ENCODE data around the gene SORL1.
"Not testable (repeated sequence)": the region's sequence is repeated elsewhere in the genome, so short reads cannot be mapped to it uniquely, and the experiment has no call there.

Gene SORL1

DNA sequence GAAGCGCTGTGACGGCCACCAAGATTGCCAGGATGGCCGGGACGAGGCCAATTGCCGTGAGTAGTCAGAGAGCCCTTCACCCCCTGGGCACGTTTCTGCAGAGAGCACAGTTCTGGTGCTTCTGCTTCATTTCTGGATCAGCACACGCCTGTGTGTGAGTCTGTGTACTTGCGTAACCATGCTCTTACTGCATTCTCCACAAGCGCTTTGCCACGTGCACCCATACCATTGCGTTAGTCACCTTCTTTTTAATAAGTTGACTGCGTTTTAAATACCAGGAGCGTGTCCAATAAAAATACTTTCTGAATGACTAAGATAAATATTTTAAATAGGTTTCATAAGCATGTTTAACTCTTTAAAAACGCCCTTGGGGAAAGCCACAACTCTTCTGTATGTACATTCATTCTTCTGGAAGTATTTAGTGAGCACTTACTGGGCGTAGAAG is 143.6 kb downstream of the SORL1 start:
- DNase-seq, result no peak

DNA sequence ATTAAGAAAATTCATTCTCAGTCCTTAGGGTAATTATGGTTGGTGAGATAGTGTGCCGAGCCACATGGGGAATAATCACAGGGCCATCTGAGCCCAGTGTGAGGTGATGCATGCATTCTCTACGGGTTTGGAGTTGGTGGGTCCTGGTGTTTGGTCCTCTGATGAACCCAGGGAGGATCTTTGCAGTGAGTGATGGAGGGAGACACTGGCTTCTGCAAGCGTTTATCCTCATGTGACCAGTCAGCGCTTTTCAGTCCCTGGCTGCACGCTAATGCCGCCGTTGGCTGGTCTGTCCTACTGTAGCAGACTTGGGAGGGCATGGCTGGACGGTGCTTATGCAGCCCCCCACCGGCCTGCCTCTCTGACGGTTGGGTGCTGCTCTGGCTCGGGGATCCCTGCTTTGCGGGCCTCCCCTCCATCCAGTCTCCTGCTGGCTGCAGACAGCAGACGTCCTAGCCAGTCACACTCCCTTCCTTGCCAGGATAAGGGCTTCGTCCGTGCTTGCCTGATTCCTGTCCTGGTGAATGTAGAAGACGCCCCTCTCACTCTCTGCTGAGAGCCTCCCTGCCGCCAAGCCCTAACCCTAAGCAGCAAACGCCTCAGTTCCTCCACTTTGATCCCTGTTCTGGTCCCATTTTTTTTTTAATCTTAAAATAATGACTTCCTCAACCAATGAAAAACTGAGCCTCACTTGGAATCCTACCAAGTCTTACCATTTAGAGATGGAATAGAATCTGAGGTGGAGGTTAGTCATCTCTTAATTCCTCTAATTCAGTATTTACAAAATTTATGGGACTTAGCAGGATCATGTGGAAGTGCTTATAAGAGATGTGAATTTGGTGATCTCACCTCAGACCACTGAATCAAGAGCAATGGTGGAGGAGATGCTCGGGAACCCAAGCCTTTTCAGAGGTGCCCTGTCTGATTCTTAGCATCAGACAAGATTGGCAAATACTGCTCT is 144.4 kb downstream of the SORL1 start:
- no peak for DNase-seq

DNA sequence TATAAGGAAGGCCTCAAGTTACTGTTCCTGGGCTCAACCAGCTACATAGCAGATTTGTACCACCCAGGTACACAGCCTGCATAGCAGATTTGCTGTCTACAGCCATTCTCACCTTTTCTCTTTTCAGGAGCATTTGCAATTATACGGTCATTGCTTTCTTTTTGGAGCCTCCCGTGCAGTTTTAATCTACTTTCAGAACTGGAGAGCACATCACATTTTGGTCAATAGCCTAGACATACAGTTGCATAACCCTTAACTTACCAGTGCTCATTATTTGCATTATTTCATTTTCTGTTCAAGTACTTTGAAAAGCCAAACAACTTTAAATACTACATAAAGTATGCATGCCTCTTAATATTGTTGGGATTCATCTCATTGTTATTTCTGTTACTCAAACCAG is 151.2 kb downstream of the SORL1 start:
- no peak for DNase-seq

DNA sequence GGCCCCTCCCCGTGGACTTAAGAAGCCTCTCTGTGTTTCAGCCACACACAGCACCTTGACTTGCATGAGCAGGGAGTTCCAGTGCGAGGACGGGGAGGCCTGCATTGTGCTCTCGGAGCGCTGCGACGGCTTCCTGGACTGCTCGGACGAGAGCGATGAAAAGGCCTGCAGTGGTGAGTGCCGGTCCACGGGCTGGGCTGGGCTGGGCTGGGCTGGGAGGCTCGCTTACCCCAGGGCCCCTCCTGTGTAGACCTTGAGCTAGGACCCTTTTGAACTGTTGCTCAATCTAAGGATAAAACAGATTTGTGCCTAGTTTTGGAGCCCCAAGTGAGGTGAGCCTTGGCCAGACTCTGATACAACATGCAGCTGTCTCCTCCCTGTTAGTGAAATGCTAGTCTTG is 152.0 kb downstream of the SORL1 start:
- DNase-seq, result no peak

DNA sequence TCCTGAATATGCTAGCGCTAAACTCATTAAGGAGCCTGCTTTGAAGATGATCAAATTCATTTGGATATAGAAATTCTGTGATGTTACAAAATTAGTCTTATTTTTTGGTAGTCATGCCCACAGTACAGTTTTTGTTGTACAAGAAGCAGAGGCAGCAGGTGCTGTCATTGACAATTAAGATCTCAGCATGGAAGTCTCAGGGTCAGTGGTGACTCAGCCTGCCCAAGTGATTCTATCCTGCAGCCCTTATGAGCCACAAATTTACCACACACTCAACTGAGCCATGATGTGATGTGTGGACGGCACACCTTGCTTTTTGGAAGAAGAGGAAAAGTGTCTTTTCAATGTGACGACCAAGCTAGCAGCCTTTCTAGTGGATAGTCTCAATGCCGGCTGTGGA is 154.2 kb downstream of the SORL1 start:
- peak; percentile 50 for DNase-seq

DNA sequence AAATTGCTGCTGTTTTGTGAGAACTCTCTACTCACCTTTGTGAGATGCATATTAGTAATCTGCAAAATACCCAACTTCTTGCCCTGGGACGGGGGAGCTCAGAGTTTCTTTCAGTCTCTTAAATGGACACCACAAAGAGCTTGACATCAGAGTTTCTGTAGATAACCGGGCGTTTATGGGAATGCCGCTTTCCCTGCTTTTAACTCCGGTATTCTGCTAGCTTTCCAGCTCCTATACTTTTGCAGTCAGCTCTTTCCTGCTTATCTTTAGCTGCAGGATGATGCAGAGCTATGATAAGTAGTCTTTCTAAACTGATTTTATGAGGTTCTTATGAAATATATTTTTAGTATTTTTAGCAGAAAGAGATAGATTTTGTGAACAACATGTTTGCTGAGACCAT is 155.2 kb downstream of the SORL1 start:
- DNase-seq, result no peak

DNA sequence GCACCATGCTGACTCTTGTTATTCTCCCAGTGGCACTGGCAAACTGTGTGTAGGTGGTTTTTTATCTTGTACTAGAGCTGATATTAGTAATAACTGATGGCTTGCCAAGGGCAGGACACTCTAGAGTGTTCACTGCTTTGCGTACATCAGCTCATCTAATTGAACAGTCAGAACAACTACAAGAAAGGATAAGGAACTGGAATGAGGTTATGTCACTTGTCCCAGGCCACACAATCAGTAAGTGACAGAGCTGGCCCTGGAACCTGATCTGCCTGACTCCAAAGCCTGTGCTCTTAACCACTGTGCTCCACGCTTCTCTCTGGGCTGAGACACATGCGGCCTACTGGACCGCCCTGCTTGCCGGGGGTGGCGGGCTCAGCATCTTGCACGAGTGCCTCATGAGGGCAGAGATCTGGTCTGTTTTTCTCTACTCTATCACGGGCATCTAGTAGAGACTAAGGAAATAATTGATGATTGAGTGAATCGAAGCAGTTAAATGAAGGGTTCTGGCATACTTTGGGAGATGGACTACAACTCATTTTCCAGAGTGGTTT is 156.5 kb downstream of the SORL1 start:
- DNase-seq, result no peak

DNA sequence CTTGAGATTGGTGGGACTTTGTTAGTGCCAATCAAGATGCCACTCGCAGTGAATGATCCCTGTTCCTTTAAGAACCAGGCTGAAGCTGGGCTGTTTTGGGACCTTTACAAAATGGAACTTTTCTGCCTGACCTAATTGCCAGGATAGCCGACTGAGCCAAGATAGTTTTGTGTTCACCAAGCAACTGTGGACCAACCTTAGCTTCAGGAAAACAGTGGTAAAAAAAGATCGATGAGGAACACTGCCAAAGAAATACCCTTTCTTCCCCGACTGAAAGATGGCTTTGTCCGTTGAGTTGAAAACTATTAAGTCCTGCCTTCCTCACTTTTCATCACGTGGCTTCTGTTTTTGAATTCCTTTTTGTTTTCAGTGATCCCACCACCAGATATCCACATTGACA is 158.6 kb downstream of the SORL1 start:
- DNase-seq, result no peak

DNA sequence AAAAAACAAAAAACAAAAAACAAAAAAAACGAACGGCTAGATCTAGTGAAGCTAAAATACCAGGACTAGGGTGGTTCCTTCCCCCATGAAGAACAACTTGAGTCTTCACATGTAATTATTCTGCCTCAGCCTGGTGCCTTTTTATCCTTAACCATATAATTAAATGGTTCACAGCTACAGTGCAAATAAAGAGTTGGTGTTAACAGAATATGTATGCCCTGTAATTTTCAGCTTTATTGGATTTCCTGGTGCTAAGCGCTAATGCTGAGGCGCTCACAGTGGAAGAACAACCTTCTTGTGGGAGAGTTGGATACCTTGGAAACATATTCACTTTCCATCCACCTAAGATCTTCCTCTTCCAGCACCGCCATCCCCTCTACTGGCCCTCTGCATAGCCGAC is 159.1 kb downstream of the SORL1 start:
- DNase-seq, result peak; percentile 92

DNA sequence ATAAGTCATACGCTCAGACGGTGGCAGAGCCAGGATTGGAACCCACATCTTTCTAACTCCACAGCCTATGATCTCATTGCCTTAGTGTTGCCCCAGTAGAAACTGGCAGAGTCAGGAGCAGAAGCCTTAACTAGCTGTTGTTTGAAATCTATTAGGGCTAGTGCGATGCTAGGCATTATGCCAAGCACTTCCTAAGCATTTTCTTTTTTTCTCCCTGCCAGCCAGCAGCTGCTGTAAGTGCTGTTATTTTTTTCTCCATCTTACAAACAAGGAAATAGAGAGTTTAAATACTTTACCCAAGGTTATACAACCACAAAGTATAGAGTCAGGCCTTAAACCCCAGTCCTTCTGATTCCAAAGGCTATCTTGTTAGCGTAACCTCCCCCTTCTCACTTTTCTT is 161.6 kb downstream of the SORL1 start:
- peak; percentile 65 for DNase-seq

DNA sequence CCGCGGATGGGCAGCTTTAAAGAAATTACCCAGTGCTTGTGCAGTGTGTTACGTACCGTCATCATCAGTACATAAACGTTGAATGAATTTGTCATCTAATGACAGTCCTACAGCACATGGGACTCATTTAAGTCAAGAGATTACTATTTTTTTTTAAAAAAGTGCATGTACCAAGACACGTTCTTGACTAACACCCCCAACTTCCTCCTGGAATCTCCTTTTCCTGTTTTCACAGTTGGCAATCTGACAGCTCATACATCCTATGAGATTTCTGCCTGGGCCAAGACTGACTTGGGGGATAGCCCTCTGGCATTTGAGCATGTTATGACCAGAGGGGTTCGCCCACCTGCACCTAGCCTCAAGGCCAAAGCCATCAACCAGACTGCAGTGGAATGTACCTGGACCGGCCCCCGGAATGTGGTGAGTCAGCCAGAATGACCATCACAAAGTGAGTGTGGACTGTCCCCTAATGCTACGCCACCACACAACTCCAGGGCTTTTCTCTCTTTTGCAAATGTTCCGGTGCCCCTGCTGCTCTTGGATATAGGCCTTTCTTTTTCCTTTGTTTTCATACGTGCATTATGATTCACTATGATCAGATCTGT is 162.6 kb downstream of the SORL1 start:
- no peak for DNase-seq

DNA sequence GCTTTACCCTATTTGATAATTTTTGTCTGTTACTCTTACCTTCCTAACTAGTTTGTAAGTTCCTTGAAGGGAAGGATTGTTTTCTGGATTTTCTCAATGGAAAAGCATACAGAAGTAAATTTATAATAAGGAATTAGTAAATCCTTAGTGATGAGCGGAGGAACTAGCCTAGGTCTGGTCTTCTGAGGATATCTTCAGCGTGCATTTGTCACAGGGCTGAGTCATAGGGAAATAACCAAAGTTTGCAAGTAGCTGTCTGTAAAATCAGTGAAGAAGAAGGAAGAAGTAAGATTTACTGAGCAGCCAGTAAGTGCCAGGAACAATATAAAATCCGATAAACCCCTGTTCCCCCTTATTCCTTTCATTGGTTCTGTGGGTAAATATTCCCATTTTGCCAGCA is 163.4 kb downstream of the SORL1 start:
- no peak for DNase-seq

DNA sequence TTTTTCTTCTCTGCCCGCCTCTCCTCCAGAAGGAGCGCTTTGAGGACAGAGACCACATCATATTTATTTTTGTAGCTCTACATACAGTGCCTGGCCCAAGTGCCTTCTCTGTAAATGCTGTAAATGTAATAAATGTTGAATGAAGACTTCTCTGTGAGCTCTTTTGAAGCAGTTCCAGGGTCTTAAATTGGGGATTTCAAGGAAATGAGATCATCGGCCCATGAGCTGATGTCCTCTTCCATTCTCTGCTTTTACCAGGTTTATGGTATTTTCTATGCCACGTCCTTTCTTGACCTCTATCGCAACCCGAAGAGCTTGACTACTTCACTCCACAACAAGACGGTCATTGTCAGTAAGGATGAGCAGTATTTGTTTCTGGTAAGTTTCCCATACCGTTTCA is 166.4 kb downstream of the SORL1 start:
- no peak for DNase-seq

DNA sequence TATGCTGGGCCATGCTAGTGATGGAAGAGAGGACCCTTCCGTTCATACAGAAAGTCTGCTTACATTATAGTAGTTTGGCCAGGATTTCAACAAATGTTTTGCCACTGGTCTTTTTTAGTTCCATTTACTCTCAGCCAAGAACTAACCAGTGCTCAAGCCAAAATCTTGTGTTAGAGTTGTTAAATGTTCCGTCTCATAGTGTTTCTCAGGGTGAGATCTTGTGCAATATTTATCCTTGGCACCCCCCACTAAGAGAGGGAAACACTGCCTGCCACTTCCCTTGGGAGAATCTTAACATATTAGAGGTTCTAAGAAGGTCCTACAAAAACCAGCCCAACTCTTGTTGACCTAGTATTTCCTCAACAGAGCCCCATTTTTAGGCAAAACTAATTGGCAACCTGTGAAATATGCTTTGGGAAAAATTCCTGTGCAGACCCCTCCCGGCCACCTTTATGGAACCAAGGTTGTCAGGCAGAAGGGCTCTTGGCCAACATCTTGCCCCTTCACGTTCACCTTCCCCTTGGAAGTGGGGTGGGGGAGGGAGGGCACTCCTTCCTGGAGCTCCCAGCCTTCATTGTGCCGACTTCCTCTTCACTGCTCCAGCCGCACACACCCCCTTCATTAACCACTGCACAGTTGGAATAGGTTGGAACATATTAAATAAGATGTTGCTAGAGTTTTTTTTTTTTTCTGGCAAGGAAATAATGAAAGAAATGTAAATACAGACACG is 173.8 kb downstream of the SORL1 start:
- no peak for DNase-seq

DNA sequence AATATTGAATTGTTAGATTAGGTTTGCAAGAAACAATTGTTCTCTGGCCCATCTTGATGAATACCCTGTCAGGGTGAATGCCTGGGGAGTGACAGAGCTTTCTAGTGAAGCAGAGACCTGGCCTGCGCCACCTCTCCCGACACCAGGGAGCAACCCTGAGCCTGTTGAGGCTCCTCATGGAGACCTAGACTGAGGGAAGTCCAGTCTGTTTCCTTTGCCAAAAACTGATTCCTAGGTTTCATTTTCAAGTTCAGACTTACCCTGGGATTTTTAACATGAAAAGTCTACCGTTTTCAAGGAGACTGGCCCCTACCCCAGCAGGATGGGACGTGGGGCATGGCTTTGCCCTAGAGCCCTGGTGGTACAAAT is 174.4 kb downstream of the SORL1 start:
- no peak for DNase-seq

DNA sequence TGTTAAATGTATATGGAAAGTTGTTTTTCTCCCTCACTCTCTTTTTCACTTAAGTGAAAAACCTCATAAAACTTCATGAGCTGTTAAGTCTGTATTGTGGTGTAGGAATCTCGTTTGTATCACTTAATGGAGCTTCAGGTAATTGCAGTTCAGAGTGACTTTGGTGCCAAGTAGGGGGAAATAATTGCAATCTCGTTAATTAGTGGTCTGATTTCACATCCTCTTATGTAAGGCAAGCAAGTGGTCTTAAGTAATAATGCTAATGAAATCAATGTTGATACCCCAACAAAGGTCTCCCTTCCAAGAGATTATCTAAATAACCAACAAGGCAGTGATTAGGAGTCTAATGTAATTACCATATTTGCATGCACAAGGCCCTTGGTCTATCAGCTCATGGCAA is 174.9 kb downstream of the SORL1 start:
- DNase-seq, result no peak

DNA sequence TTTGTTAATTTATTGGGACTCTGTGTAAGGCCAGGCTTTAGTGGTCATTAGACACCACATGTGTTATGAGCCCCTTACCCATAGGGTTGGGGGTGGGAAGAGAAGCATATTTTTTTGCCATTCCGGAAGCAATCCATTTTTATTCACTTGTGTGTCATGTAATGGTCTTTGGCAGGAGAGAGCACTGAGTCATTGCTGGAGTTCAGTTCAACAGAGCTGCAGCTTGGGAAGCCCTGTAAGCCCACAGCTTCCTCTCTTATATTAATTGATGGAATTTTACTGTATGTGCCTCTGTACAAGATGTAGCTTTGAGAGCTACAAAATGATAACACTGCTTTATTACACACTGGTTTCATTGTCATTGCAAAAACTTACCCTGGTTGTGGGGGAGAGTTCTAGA is 177.9 kb downstream of the SORL1 start:
- DNase-seq, result no peak

DNA sequence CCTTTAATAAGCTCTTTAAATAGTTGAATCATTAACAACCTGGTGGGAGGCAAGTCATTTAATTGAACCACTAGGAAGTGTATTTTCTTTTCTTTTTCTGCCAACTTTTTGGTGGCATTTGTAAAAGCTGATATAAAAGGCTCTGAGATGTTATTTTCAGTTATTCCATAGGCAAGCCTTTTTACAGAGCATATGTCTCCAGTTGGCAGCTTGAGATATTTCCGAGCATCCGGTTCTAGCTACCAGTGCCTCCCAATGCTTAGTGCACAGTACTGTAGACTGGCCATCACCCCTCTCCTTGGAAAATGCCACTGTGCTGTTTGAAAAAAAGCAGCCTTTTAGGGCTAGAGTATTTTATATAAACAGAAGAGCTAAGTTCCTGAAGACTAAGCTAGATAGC is 179.3 kb downstream of the SORL1 start:
- DNase-seq, result no peak

DNA sequence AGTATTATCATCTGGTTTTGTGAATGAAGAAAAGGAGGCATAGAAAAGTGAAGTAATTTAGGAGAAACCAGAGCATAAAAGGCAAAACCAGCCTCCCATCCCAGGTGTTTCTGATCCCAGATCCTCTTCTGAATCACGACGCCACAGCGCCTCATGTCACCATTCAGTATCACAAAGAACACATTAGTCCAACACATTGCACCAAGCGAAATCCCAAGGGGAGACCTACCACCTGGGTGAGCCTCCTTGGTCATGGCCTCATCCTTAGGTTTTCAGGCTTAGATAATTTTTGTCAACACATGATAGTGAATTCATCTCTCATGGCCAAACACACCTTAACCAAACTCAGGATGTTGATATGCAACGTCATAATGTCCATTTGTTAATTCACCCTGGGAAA is 182.2 kb downstream of the SORL1 start:
- DNase-seq, result no peak

DNA sequence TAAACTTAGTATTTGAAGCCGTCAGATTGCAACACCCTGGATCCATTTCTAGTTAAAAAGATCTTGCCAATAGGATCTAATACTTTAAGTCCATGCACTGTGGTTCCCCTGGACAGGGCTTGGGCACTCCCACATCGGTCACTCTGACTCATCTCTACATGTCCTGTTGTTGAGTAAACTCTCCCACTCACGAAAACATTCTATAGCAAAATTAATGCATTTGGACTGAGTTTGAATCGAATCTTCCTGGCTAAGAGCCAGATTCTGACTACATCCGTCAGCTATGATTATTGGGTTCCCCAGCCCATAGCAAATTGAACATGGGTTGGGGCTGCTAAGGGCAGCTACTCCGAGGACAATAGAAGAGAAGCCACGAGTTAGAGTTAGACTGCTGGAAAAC is 182.8 kb downstream of the SORL1 start:
- peak; percentile 16 for DNase-seq

DNA sequence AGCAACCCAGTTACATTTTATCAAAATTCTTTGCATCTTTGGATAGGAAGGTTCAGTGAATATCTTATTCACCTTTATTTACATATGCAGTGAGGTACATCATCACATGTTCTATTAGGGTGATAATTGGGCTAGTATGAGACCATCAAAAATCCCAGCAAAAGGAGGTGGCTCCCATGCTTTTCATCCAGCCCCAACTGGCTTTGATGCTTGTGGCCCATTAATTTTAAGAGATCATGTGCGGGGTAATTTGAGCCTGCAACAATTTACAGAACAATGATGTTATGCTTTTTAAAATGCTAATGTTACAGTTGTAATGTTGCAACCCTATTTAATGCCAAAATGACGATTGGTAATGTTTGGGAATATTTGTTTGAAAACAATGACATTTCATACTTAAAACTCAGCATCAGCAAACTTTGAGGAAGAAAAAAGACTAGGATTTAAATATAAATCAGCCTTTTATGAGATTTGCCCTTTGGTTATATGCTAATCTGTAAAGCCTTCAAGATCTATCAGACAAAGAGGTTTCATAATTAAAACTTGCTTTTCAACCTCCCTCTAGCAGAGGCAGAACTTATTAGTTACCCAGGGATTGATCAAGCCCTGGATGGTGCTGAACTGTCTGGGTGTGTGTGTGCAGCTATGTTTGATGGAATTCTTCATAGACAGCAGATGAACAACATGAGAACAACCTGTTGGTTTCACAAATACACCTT is 184.1 kb downstream of the SORL1 start:
- DNase-seq, result peak; percentile 44

DNA sequence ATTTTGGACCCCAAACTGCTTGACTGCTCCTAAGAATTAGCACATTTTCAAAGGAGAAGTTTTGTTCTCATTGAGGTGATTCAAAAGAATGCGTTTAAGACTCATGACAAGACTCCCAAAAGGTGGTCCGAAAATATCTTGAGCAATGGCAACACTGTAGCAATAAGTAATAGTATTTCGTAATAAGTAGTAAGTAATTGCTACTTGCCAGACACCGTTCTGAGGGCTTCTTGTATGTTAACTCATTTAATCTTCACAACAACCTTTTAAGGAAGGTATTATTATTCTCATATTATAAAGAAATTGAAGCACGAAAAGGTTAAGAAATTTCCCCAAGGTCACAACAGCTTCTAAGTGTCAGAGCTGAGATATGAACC is 184.7 kb downstream of the SORL1 start:
- no peak for DNase-seq

DNA sequence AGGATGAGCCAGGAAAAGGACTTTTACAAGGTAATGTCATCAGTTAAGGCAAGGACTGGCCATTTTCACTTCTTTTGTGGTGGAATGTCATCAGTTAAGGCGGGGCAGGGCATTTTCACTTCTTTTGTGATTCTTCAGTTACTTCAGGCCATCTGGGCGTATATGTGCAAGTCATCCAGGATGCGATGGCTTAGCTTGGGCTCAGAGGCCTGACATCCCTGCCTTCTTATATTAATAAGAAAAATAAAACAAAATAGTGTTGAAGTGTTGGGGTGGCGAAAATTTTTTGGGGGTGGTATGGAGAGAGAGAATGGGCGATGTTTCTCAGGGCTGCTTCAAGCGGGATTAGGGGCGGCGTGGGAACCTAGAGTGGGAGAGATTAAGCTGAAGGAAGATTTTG is 185.5 kb downstream of the SORL1 start:
- not testable (repeated sequence) for DNase-seq

Data from NCI-H69 (cell line).